PC-9 (cell line): ENCODE data around the gene SORCS2.

Experiments used
- CTCF ChIP-seq: fragments of 200-600 bp; sonication (generic); conservative IDR thresholded peaks from 2 replicates; pipeline ENCODE4 v1.6.1; 2017; ENCODE audit warnings: mixed run types, antibody characterized with exemption, mild to moderate bottlenecking, moderate library complexity
- EZH2 ChIP-seq: fragments of 200-600 bp; sonication (generic); IDR thresholded peaks from 2 replicates; pipeline ENCODE4 v1.8.0; 2017; ENCODE audit warnings: antibody characterized with exemption, low read depth

- no peak for TF ChIP-seq CTCF
- no peak for TF ChIP-seq EZH2
Measured at GRCh38 chr4:7559741-7560395, 367.5 kb downstream of the SORCS2 start.
